GM18858 (cell line): ENCODE measurements around the gene PNMT.
"Not testable (repeated sequence)": the region's sequence is repeated elsewhere in the genome, so short reads cannot be mapped to it uniquely, and the experiment has no call there.

ENCODE experiments used
- ATAC-seq: cut with Tn5 transposase; IDR thresholded peaks from one replicate; pipeline ENCODE4 v1.9.1; 2021; ENCODE audit not compliant: unreplicated experiment

The PNMT gene

GRCh38 chr17:39705786-39706348 lies 37.6 kb downstream of the PNMT start:
- ATAC-seq, result no peak

GRCh38 chr17:39706383-39706782 lies 38.1 kb downstream of the PNMT start:
- no peak for ATAC-seq

- ATAC-seq, result no peak
These were observed 38.7 kb downstream of the PNMT start for GRCh38 chr17:39706921-39707337.

GRCh38 chr17:39709319-39709997 lies 41.2 kb downstream of the PNMT start:
- ATAC-seq, result no peak

DNA sequence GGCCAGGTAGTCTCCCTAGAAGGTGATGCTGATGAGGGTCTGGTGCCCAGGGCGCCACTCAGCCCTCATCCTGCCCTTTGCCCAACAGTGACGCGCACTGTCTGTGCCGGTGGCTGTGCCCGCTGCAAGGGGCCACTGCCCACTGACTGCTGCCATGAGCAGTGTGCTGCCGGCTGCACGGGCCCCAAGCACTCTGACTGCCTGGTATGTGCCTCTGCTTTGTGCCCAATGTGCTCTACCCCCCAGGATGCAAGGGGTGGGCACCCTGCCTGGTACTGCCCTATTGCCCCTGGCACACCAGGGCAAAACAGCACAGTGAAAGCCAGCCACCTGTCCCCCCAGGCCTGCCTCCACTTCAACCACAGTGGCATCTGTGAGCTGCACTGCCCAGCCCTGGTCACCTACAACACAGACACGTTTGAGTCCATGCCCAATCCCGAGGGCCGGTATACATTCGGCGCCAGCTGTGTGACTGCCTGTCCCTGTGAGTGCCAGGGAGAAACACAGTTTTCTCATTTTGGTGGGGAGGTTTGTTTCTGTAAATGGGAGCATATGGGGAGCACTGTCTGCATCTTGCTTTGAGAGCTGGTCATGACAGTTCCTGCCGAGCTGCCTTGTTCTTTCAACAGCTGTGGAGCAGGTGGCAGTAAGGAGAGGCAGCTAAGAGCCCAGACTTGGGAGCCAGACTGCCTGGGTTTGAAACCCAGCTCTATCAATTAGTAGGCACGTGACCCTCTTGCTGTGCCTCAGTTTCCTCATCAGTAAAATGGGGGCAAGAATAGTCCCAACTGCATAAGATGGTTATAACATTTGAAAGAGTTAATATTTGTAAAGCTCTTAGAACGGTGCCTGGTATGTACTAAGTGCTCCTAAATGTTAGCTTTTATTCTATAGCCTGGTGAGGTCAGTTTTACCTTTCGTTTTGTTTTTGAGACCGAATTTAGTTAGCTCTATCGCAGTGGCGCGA lies 42.0 kb downstream of the PNMT start:
- ATAC-seq, result no peak

DNA sequence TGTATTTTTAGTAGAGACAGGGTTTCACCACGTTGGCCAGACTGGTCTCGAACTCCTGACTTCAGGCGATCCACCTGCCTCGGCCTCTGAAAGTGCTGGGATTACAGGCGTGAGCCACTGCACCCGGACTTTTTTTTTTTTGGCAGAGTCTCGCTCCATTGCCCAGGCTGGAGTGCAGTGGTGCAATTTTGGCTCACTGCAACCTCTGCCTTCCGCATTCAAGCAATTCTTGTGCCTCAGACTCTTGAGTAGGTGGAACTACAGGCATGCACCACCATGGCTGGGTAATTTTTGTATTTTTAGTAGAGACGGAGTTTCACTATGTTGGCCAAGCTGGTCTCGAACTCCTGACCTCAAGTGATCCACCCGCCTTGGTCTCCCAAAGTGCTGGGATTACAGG lies 42.8 kb downstream of the PNMT start:
- ATAC-seq, result not testable (repeated sequence)

DNA sequence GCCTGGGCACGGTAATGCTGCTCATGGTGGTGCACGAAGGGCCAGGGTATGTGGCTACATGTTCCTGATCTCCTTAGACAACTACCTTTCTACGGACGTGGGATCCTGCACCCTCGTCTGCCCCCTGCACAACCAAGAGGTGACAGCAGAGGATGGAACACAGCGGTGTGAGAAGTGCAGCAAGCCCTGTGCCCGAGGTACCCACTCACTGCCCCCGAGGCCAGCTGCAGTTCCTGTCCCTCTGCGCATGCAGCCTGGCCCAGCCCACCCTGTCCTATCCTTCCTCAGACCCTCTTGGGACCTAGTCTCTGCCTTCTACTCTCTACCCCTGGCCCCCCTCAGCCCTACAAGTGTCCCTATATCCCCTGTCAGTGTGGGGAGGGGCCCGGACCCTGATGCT lies 43.6 kb downstream of the PNMT start:
- ATAC-seq, result no peak

DNA sequence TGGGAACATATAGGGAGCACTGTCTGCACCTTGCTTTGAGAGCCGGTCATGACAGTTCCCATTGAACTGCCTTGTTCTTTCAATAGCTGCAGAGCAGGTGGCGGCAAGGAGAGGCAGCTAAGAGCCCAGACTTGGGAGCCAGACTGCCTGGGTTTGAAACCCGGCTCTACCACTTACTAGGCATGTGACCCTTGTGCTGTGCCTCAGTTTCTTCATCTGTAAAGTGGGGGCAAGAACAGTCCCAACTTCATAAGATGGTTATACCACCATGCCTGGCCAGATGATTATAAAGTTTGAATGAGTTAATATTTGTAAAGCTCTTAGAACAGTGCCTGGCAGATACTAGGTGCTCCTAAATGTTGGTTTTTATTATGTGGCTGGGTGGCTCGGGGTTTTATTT lies 46.0 kb downstream of the PNMT start:
- no peak for ATAC-seq

DNA sequence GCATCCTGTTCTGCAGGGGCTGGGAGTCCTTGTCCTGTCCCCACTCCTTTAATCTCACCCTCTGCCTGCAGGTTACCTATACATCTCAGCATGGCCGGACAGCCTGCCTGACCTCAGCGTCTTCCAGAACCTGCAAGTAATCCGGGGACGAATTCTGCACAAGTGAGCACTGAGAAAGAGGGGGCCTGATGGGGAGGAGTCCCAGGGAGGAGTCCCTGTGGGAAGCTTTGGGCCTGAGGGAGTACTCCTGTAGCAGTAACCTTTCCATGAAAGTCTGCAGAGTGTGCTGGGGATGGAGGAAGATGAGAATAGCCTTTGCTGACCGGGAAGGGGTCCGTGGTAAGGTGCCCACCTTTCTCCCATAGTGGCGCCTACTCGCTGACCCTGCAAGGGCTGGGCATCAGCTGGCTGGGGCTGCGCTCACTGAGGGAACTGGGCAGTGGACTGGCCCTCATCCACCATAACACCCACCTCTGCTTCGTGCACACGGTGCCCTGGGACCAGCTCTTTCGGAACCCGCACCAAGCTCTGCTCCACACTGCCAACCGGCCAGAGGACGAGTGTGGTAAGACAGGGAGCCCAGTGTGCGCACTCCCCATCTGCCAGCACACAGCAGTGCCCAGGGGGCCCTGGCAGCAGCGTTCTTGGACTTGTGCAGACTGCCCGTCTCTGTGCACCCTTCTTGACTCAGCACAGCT lies 47.3 kb downstream of the PNMT start:
- no peak for ATAC-seq

- ATAC-seq, result no peak
These were observed 48.0 kb downstream of the PNMT start for GRCh38 chr17:39716073-39716818.

GRCh38 chr17:39716879-39717536 lies 48.8 kb downstream of the PNMT start:
- ATAC-seq, result no peak

DNA sequence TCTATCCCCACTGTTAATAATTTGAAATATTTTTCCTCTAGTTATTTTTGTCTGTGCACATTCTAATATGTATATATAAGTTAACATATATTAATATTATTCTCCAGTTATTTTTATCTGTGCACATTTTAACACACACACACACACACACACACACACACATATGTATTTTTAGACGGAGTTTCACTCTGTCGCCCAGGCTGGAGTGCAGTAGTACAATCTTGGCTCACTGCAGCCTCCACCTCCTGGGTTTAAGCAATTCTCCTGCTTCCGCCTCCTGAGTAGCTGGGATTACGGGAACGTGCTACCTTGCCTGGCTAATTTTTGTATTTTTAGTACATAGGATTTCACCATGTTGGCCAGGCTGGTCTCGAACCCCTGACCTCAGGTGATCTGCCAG lies 49.4 kb downstream of the PNMT start:
- ATAC-seq, result no peak

- ATAC-seq, result no peak
These were observed 51.5 kb downstream of the PNMT start for GRCh38 chr17:39719563-39720355.
